Measurements from ENCODE around the gene POLR1D. TPM values are rescaled to one million over a fixed set of nuclear protein-coding genes. Genes with fewer than 3 reads are reported as not detected.

Gene POLR1D
- total RNA-seq, 2 donors from 2014 or later: 56.0 to 178 TPM

DNA sequence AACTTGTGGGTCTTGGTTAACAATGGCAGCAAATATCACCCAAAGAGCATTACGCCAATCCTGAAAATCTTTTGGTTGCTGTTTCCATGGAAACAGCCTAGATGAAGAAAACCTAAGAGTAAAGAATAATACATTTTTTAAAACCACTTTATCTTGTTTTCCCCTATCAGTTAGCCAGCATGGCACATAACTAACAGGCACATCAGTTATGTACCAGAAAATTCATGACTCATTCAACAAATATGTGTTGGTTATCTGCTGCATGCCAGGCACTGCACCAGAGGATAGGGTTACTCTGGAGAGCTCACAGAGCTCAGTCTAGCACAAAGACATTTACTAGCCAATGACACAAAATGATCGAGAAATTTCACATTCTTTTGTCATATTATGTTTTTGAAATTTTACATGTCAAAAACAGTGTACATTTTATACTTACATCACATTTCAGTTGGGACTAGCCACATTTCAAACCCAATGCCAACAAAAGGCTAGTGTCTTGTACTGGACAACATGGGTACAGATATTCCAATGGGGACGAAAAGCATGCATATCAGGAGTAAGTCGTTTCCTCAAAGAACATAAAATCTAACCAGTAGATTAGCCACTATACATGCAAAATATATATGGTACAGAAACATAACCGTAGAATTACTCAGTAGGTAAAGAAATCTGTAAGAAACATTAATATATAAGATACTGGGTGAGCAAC is 21.7 kb upstream of the POLR1D start:
- Histone ChIP-seq H3K36me3 (replicated peaks in 1 of 2; ENCODE audit: insufficient read depth in 1 of 2, low read depth in 2 of 2) (no peaks in the 10 kb centered on the region), H3K4me3 (no peak overlapping the region), H3K27me3 (no peaks in the 10 kb centered on the region), H3K27ac (peak overlapping the region in 2 of 4 donors; percentile 29 to 56), H3K9me3 (no peaks in the 10 kb centered on the region), H3K4me1 (peaks cover 60% of the 10 kb centered on the region)
- intact Hi-C loops (cut with DNase I): no loop called here
- peak in 3 of 4 donors; percentile 45 to 48 (median 46) for DNase-seq
- TF ChIP-seq, protein P1, sequence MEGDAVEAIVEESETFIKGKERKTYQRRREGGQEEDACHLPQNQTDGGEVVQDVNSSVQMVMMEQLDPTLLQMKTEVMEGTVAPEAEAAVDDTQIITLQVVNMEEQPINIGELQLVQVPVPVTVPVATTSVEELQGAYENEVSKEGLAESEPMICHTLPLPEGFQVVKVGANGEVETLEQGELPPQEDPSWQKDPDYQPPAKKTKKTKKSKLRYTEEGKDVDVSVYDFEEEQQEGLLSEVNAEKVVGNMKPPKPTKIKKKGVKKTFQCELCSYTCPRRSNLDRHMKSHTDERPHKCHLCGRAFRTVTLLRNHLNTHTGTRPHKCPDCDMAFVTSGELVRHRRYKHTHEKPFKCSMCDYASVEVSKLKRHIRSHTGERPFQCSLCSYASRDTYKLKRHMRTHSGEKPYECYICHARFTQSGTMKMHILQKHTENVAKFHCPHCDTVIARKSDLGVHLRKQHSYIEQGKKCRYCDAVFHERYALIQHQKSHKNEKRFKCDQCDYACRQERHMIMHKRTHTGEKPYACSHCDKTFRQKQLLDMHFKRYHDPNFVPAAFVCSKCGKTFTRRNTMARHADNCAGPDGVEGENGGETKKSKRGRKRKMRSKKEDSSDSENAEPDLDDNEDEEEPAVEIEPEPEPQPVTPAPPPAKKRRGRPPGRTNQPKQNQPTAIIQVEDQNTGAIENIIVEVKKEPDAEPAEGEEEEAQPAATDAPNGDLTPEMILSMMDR (IDR thresholded peaks at IDR 0.05): no peak
- no peak for TF ChIP-seq POLR2A (IDR thresholded peaks at IDR 0.05)
- ATAC-seq: peak; percentile 94
- WGBS, 2 donors: 53% methylated on average over 5 of the region's 5 CpGs

DNA sequence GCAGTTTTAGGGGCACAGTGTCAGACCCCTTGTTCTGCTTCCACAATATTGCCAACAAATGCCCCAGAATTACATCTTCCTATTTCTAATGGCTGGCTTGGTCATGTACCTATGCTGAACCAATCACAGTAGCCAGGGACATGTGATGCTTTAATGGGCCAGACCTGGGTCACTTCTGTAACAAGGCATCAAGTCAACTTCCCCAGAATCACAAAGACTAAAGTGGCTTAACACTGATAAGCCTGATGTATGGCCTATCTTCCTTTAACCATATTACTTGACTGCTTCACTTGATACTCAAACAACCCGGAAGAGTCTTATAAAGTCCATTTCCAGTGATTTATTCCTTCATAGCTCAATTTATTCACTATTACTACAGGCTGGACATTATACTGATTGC is 21.0 kb upstream of the POLR1D start:
- 95 to 97% methylated on average over 1 of the region's 1 CpG for WGBS, 2 donors
- peaks cover 60% of the 10 kb centered on the region for H3K4me1 ChIP-seq
- H3K36me3 ChIP-seq (replicated peaks in 1 of 2; ENCODE audit: insufficient read depth in 1 of 2, low read depth in 2 of 2): no peaks in the 10 kb centered on the region
- H3K27ac ChIP-seq: peak overlapping the region in 2 of 4 donors; percentile 29 to 56
- H3K9me3 ChIP-seq: no peaks in the 10 kb centered on the region
- H3K4me3 ChIP-seq: no peak overlapping the region
- no peak for ATAC-seq
- TF ChIP-seq, protein P1 (IDR thresholded peaks at IDR 0.05): no peak
- no peak for TF ChIP-seq POLR2A (IDR thresholded peaks at IDR 0.05)
- intact Hi-C loops (cut with DNase I): no loop called here
- no peak for DNase-seq
- H3K27me3 ChIP-seq: no peaks in the 10 kb centered on the region

DNA sequence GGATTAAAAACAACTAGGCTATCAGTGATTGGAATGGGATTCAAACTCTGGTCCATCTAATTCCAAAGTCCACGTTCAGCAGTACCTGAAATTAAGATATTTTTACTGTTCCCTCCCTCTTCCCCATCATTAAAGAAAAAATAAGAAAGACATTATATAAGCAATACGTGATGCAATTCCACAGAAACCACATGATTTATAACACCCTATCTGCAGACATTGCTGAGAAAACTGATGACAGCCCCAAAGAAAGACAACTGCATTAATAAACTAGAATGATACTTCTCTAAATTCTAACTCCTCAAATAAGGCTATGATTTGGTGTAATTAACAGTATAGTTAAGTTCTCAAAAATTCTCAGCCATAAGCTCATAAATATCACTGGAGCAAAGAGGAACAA is 20.5 kb upstream of the POLR1D start:
- 81 to 95% methylated on average over 2 of the region's 2 CpGs for WGBS, 2 donors

DNA sequence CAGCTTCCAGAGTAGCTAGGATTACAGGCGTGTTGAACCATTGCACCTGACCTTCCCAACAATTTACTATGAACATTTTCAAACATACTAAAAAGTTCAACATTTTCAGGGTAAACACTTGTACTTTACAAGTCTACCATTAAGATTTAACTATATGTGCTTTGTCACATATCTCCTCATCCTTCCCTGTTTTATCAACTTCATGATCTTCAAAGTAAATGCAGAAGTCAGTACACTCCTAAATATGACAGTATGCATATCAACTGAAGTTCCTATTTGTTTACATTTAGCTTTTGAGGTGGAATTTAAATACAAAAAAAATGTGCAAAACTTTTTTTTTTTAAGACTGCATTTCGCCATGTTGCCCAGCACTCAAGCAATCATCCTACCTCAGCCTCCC is 19.9 kb upstream of the POLR1D start:
- Histone ChIP-seq H3K9me3 (no peaks in the 10 kb centered on the region), H3K27ac (peak overlapping the region in 1 of 4 donors; percentile 11), H3K27me3 (no peaks in the 10 kb centered on the region), H3K36me3 (replicated peaks in 1 of 2; ENCODE audit: insufficient read depth in 1 of 2, low read depth in 2 of 2) (no peaks in the 10 kb centered on the region), H3K4me1 (peaks cover 65% of the 10 kb centered on the region), H3K4me3 (no peak overlapping the region)
- ATAC-seq (no peak), DNase-seq (no peak)
- intact Hi-C loops (cut with DNase I): no loop called here
- TF ChIP-seq, protein P1 (IDR thresholded peaks at IDR 0.05): no peak
- no peak for TF ChIP-seq POLR2A (IDR thresholded peaks at IDR 0.05)
- WGBS, 2 donors: 96 to 100% methylated on average over 2 of the region's 2 CpGs

More for the DNA sequence above, 20.5 kb upstream of the POLR1D start:
- Histone ChIP-seq H3K27ac (peak overlapping the region in 1 of 4 donors; percentile 11), H3K27me3 (no peaks in the 10 kb centered on the region), H3K36me3 (replicated peaks in 1 of 2; ENCODE audit: insufficient read depth in 1 of 2, low read depth in 2 of 2) (no peaks in the 10 kb centered on the region), H3K4me1 (peaks cover 62% of the 10 kb centered on the region), H3K9me3 (no peaks in the 10 kb centered on the region), H3K4me3 (no peak overlapping the region)
- TF ChIP-seq, protein P1 (IDR thresholded peaks at IDR 0.05): no peak
- TF ChIP-seq POLR2A (IDR thresholded peaks at IDR 0.05): no peak
- ATAC-seq (no peak), DNase-seq (no peak)
- intact Hi-C loops (cut with DNase I): no loop called here

DNA sequence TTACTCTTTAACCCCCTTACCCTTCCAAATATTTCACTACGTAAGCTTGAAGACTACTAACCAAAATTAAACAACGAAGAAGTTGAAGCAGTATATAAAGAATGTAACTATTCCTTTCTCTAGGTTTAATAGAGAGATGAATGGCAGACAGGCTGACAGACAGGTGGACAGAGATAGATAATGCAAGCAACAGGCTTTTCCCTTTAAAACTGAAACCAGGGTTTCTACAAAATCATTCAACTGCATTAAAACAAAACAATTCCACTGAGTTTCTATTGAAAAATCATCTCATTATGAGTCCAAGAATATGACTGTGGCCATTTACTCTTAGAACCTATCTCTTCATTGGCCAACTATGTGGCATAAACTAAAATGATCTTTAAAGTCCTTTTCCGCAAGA is 16.6 kb upstream of the POLR1D start:
- no peak for DNase-seq
- peaks cover 68% of the 10 kb centered on the region for H3K4me1 ChIP-seq
- intact Hi-C loops (cut with DNase I): no loop called here
- no peak for TF ChIP-seq POLR2A (IDR thresholded peaks at IDR 0.05)
- TF ChIP-seq, protein P1 (IDR thresholded peaks at IDR 0.05): no peak
- 50 to 56% methylated on average over 3 of the region's 3 CpGs for WGBS, 2 donors
- ATAC-seq: no peak
- H3K27ac ChIP-seq: peak overlapping the region in 3 of 4 donors; percentile 21 to 61 (median 32)
- H3K4me3 ChIP-seq: no peak overlapping the region
- H3K36me3 ChIP-seq (replicated peaks in 1 of 2; ENCODE audit: insufficient read depth in 1 of 2, low read depth in 2 of 2): no peaks in the 10 kb centered on the region
- H3K27me3 ChIP-seq: no peaks in the 10 kb centered on the region
- H3K9me3 ChIP-seq: no peaks in the 10 kb centered on the region
